ENCODE measurements around the gene RAB29. TPM values are rescaled to one million over a fixed set of nuclear protein-coding genes. Genes with fewer than 3 reads are reported as not detected.
A peak's percentile ranks its signal among the peaks of the same experiment; 100 is the strongest.

The RAB29 gene
- total RNA-seq, 1 experiment from 2014 or later, result 6.8 TPM

DNA sequence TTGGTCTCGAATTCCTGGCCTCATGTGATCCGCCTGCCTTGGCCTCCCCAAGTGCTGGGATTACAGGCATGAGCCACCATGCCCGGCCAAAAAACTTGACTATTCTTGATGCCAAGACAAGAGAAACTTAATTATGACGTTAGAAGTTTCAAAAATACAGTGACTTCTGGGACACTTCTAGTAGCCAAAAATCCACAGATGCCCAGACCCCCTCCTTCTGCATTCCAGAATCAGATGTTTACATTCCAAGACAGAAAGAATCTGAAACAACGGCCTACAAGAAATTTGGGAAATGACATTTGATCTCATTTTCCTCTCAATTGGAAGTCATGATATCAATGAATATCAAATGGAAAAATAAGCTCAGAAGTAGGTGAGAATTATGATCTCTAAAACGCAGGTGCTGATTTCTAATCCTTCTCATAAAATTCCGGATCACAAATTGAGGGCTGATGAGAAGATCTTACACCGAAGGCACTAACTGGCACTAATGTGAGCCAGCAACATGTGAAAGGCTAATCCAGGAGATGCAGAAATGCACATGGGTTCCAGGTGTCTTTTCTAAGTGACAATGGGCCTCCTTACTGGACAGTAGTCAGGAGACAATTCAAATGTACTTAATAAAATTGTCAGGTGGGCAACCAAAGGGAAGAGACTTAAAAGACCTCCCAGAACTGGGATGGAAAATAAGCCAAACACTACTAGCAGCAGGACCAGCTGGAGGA lies 5.5 kb downstream of the RAB29 start:
- no peak for DNase-seq (ENCODE audit: low spot score)
- in situ Hi-C loops (cut with HindIII; ENCODE audit: low sequenced_read_pairs), result no loop called here

DNA sequence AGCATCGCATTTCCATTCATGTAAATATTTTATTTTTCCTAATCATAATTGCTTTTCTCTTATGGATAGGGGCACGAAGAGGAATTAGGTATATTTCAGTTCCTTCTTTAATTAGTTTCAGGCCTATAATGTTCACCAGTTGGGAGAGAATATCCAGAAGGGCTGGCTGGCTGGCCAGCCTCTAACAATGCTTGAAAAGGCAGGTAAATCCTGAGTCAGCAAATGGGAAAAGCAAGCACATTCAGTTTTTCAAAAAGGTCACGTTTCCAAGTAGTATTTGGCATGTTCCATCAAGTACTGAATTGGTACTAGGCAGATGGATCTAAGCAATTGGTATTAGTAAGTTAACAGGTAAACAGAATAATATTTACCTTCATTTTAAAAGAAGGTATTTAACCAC lies 8.0 kb downstream of the RAB29 start:
- no peak for DNase-seq (ENCODE audit: low spot score)
- in situ Hi-C loops (cut with HindIII; ENCODE audit: low sequenced_read_pairs), result no loop called here

- in situ Hi-C loops (cut with HindIII; ENCODE audit: low sequenced_read_pairs), result no loop called here
- no peak for DNase-seq (ENCODE audit: low spot score)
Observed at GRCh38 chr1:205766570-205766969, 8.7 kb downstream of the RAB29 start.

DNA sequence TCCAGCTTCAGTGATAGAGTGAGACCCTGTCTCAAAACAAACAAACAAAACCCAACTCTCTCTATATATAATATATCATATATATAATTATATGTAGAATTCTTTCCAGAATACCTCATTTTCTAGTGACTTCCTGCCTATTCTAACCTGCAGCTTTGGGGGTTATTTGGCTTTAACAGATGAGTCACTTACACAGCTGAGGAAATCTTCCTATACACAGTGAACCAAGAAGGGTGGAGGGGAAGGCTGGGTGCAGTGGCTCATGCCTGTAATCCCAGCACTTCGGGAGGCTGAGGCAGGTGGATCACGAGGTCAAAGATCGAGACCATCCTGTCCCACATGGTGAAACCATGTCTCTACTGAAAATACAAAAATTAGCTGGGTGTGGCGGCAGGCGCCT lies 9.2 kb downstream of the RAB29 start:
- no peak for DNase-seq (ENCODE audit: low spot score)
- in situ Hi-C loops (cut with HindIII; ENCODE audit: low sequenced_read_pairs), result no loop called here

DNA sequence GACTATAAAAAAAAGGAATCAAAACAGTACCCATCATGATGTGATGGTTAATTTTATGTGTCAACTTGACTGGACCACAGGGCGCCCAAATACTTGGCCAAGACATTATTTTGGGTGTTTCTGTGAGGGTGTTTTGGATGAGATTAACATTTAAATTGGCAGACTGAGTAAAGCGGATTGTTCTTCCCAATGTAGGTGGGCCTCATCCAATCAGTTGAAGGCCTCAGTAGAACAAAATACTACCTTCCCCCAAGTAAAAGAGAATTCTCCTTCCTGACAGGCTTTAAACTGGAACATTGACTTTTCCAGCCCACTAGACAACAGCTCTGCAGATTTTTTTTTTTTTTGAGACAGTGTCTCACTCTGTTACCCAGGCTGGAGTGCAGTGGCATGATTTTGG lies 10.7 kb downstream of the RAB29 start:
- in situ Hi-C loops (cut with HindIII; ENCODE audit: low sequenced_read_pairs), result no loop called here

DNA sequence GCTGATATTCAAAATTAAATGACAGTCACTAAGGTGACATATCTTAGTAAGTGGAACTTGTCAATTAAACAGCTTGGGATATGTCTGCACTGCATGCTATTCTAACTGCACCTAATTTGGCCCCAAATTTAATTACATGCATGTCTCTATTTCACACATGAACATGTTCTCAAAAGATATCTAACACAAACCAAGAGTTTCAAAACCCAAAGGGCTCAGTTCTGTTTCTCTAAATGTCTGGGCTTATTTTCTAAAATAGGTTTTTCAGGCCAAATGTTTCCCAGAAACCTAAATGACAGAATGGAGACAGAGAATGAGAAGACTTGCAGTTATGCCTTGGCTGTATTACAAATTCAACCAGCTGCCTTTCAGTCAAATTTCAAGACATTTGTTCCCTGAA lies 11.3 kb downstream of the RAB29 start:
- DNase-seq (ENCODE audit: low spot score), result no peak
- in situ Hi-C loops (cut with HindIII; ENCODE audit: low sequenced_read_pairs), result no loop called here

More for the DNA sequence above, 10.7 kb downstream of the RAB29 start:
- no peak for DNase-seq (ENCODE audit: low spot score)

DNA sequence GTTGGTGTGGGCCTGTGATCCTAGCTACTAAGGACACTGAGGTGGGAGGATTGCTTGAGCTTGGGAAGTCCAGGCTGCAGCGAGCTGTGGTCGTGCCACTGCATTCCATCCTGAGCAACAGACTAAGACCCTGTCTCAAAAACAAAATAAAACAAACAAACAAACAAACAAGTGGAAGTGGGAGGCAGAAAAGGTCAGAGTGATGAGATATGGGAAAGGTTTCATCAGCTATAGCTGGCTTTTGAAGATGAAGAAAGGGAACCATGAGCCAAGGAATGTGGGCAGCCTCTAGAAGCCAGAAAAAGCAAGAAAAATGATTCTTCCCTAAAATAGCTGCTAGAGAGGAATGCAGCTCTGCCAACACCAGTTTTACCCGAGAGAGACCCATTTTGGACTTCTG lies 14.7 kb downstream of the RAB29 start:
- no peak for DNase-seq (ENCODE audit: low spot score)
- in situ Hi-C loops (cut with HindIII; ENCODE audit: low sequenced_read_pairs), result no loop called here

DNA sequence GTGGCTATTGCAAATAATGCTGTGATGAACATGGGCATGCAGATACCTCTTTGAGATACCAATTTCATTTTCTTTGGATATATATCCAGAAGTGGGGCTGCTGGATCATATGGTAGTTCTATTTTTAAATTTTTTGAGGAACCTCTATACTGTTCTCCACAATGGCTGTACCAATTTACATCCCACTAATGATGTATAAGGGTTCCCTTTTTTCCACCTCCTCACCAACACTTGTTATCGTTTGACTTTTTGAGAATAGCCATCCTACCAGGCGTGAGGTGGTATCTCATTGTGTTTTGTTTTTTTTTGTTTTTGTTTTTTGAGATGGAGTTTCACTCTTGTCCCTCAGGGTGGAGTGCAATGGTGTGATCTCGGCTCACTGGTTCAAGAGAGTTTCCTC lies 18.7 kb downstream of the RAB29 start:
- no peak for DNase-seq (ENCODE audit: low spot score)
- in situ Hi-C loops (cut with HindIII; ENCODE audit: low sequenced_read_pairs), result no loop called here

DNA sequence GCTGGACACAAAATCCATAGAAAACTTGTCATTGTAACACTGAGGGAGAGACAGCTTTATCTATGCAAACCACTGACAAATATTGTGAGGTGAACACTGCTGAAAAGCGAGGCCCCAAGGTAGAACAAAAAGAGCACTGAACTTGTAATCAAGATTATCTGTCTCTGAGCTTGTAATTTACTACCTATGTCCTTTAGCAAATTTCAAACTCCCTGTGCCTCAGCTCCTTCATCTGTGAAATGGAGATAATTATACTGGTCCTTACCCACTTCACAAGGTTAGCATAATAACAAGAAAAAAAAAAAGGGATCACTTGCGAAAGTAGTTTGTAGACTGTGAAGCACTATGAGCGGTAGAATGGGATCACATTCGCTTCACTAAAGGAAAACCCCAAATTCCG lies 20.4 kb downstream of the RAB29 start:
- DNase-seq (ENCODE audit: low spot score), result no peak
- in situ Hi-C loops (cut with HindIII; ENCODE audit: low sequenced_read_pairs), result no loop called here

- no peak for DNase-seq (ENCODE audit: low spot score)
- in situ Hi-C loops (cut with HindIII; ENCODE audit: low sequenced_read_pairs), result no loop called here
Observed at GRCh38 chr1:205751036-205751651, 24.1 kb downstream of the RAB29 start.

- peak; percentile 99 for DNase-seq (ENCODE audit: low spot score)
- in situ Hi-C loops (cut with HindIII; ENCODE audit: low sequenced_read_pairs), result no loop called here
Observed at GRCh38 chr1:205750138-205751035, 24.9 kb downstream of the RAB29 start, which contains the start of gene NUCKS1. Gene NUCKS1 (minus strand): TSS chr1:205750182. CDS start chr1:205749973, 209 bp downstream.

GRCh38 chr1:205749234-205750137 lies 25.8 kb downstream of the RAB29 start:
- in situ Hi-C loops (cut with HindIII; ENCODE audit: low sequenced_read_pairs), result no loop called here
- peak; percentile 79 for DNase-seq (ENCODE audit: low spot score)

DNA sequence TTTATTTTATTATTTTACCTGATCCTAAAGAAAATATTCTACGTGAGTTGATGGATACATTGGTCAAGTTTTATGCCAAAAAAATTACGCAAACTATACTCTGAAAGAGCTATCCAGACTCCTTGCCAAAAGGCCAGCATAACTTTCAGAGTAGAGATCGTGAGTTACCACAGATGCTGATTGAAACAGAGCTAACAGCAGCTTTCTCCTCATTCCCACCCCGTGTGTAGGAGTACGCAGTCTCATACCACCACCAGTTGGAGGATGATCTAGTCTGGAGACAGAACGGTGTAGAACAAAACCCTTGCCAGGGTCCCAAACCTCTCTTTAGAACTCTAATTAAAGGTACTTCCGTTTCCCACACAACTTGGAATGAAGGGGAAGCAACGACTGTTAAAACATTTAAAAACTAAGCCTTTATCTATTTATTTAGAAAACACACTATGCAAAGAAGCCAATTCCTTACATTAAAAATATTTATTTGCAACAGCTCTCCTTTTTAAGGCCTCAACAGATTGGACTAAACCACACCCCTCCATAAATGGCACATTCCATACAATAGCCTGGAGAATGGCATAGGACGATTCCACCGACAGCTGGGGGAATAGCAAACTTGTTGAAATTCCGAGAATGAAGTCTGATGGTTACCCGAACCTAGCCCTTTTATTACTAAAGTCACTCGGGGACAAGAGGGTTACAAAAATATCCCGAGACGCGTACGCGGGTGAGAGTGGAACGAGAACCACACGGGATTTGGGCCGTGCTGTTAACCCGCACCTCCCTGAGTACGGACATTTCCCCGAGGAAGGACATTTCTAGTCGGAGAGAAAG lies 26.7 kb downstream of the RAB29 start:
- in situ Hi-C loops (cut with HindIII; ENCODE audit: low sequenced_read_pairs), result no loop called here
- peak; percentile 45 for DNase-seq (ENCODE audit: low spot score)

DNA sequence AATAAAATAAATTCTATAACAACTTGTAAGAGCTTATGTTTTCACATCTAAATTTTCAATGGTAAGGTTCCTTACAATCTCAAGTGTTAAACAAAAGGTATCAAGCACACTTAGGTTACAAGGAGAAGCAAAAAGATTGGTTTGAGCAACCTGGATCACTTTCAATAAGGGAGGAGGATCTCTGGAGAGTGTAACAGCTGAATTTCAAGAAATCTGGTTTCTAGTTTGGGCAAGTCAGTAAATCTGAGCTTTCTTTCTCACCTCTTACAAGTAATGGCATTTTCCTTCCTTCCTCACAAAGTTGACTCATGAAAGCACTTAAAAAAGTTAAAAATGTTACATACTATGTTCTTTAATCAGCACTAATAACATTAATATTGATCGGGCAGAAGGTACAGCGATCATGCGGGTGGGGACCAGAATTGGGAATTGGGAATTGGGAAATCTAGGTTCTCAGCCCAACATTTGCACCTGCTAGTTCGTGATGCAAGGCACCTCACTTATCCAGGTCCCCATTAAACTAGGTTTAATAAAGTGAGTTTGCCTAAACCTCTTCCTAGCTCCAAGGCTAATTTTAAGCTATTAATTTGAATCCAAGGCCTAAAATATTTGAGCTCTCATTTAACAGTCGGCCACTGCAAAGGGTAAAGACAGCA lies 28.4 kb downstream of the RAB29 start:
- in situ Hi-C loops (cut with HindIII; ENCODE audit: low sequenced_read_pairs), result no loop called here

GRCh38 chr1:205744403-205744802 lies 30.9 kb downstream of the RAB29 start:
- in situ Hi-C loops (cut with HindIII; ENCODE audit: low sequenced_read_pairs), result no loop called here

More for the DNA sequence above, 28.4 kb downstream of the RAB29 start:
- DNase-seq (ENCODE audit: low spot score), result no peak

DNA sequence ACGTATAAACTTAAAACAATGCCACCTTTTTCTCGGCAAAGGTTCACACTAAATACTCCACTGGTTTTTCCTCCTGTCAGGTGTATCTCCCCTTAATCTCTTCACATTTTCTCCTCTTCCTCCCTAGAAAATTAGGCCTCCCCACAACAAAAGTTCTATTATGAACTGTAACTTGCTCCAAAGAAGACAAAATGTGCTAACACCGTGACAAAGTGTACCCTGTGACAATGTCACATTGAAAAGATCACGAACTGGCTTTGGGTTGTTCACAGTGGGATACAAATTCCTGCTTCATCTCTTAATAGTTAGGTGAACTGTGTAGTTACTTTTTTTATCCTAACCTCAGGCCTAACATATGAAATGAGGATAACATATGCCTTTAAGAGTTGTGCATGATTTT lies 31.3 kb downstream of the RAB29 start:
- no peak for DNase-seq (ENCODE audit: low spot score)
- in situ Hi-C loops (cut with HindIII; ENCODE audit: low sequenced_read_pairs), result no loop called here

More at GRCh38 chr1:205744403-205744802, 30.9 kb downstream of the RAB29 start:
- no peak for DNase-seq (ENCODE audit: low spot score)

GRCh38 chr1:205741681-205742080 lies 33.6 kb downstream of the RAB29 start:
- DNase-seq (ENCODE audit: low spot score), result no peak
- in situ Hi-C loops (cut with HindIII; ENCODE audit: low sequenced_read_pairs), result no loop called here
